Activated CD8-positive, alpha-beta T cell treated with anti-CD3 and anti-CD28 coated beads, Interleukin-2, amount 10 ng/mL, durations not matched to agents 7 days and 5 days (primary cell): ENCODE results near the gene ARRDC2. TPM values are rescaled to one million over a fixed set of nuclear protein-coding genes. Genes with fewer than 3 reads are reported as not detected.
A peak's percentile ranks its signal among the peaks of the same experiment; 100 is the strongest.
"Not testable (repeated sequence)": the region's sequence is repeated elsewhere in the genome, so short reads cannot be mapped to it uniquely, and the experiment has no call there.

Experiments used
- ATAC-seq: fragments of 150-1000 bp; cut with Tn5 transposase; one replicate; pipeline ENCODE4 v1.10.0; 2021; ENCODE audit warnings: moderate library complexity
- CTCF ChIA-PET: fragments of 350-600 bp; sonication (Branson Sonifier 250); formaldehyde crosslinking; loops from one replicate; lab custom pipeline; 2021; ENCODE audit warnings: antibody characterized with exemption; lab: Charles Lee
- POLR2A ChIA-PET: fragments of 350-600 bp; sonication (Branson Sonifier 250); formaldehyde crosslinking; loops from one replicate; lab custom pipeline; 2021; ENCODE audit warnings: antibody characterized with exemption; lab: Charles Lee
- DNase-seq: peaks from one replicate; pipeline ENCODE4 v3.0.0-alpha.2; 2020
- H3K27ac Mint-ChIP-seq: one replicate; pipeline ENCODE4 v1.8.0; 2021; ENCODE audit warnings: mild to moderate bottlenecking, mixed read lengths
- H3K27me3 Mint-ChIP-seq: one replicate; pipeline ENCODE4 v1.8.0; 2021; ENCODE audit warnings: low read depth, mixed read lengths
- H3K36me3 Mint-ChIP-seq: one replicate; pipeline ENCODE4 v1.8.0; 2021; ENCODE audit warnings: low read depth, mixed read lengths
- H3K4me1 Mint-ChIP-seq: one replicate; pipeline ENCODE4 v1.8.0; 2021; ENCODE audit warnings: low read depth, mixed read lengths
- H3K4me3 Mint-ChIP-seq: one replicate; pipeline ENCODE4 v1.8.0; 2021; ENCODE audit warnings: mild to moderate bottlenecking, mixed read lengths
- H3K9me3 Mint-ChIP-seq: one replicate; pipeline ENCODE4 v1.8.0; 2022; ENCODE audit warnings: mixed read lengths; ENCODE audit not compliant: insufficient read depth
- total RNA-seq, 2 experiments: library from RNA; stranded (reverse); gene quantifications; one replicate each; pipeline ENCODE4 v1.2.3, GENCODE V29; 2021

Gene ARRDC2
- total RNA-seq, 2 experiments from 2014 or later, result 33.8 to 34.2 TPM

- DNase-seq, result no peak
- H3K27ac Mint-ChIP-seq, result no peak overlapping the region
- no peak for ATAC-seq
These were observed 34.2 kb upstream of the ARRDC2 start for GRCh38 chr19:17973759-17974158.

GRCh38 chr19:17974551-17974950 lies 33.4 kb upstream of the ARRDC2 start:
- peaks cover 3% of the 10 kb centered on the region for H3K4me1 Mint-ChIP-seq
- H3K27ac Mint-ChIP-seq, result no peak overlapping the region
- H3K36me3 Mint-ChIP-seq, result no peaks in the 10 kb centered on the region
- peaks cover 8% of the 10 kb centered on the region for H3K27me3 Mint-ChIP-seq
- ChIA-PET POLR2A (interaction anchor here (0.5 kb wide), 1 partner anchor 152 kb away, joined by 4 read pairs; no protein-coding TSS in a partner anchor), CTCF (interaction anchor here (1.2 to 2.2 kb wide), 2 partner anchors 22 to 36 kb away, joined by 3 to 4 read pairs; no protein-coding TSS in a partner anchor)
- no peak overlapping the region for H3K4me3 Mint-ChIP-seq
- DNase-seq (no peak), ATAC-seq (no peak)
- H3K9me3 Mint-ChIP-seq, result no peaks in the 10 kb centered on the region

More at GRCh38 chr19:17973759-17974158, 34.2 kb upstream of the ARRDC2 start:
- Mint-ChIP-seq H3K4me1 (peaks cover 3% of the 10 kb centered on the region), H3K9me3 (no peaks in the 10 kb centered on the region), H3K27me3 (peaks cover 5% of the 10 kb centered on the region), H3K4me3 (no peak overlapping the region), H3K36me3 (no peaks in the 10 kb centered on the region)
- ChIA-PET POLR2A (interaction anchor here (1.0 kb wide), 1 partner anchor 18 kb away, joined by 3 read pairs; no protein-coding TSS in a partner anchor), CTCF (interaction anchor here (1.5 to 2.2 kb wide), 2 partner anchors 23 to 36 kb away, joined by 4 to 5 read pairs; no protein-coding TSS in a partner anchor)

- H3K27ac Mint-ChIP-seq, result no peak overlapping the region
- peaks cover 10% of the 10 kb centered on the region for H3K27me3 Mint-ChIP-seq
- no peaks in the 10 kb centered on the region for H3K4me1 Mint-ChIP-seq
- DNase-seq (no peak), ATAC-seq (no peak)
- H3K9me3 Mint-ChIP-seq, result no peaks in the 10 kb centered on the region
- ChIA-PET CTCF (interaction anchor here (1.2 to 2.2 kb wide), 2 partner anchors 22 to 37 kb away, joined by 3 to 4 read pairs; no protein-coding TSS in a partner anchor), POLR2A (no interaction called here)
- no peaks in the 10 kb centered on the region for H3K36me3 Mint-ChIP-seq
- H3K4me3 Mint-ChIP-seq, result no peak overlapping the region
These were observed 32.9 kb upstream of the ARRDC2 start for GRCh38 chr19:17975032-17975431.

- Mint-ChIP-seq H3K4me3 (no peak overlapping the region), H3K36me3 (no peaks in the 10 kb centered on the region), H3K9me3 (no peaks in the 10 kb centered on the region), H3K27me3 (peaks cover 14% of the 10 kb centered on the region), H3K27ac (no peak overlapping the region), H3K4me1 (peaks cover 3% of the 10 kb centered on the region)
- no peak for DNase-seq
- CTCF ChIA-PET, result interaction anchor here (0.6 kb wide), 1 partner anchor 522 kb away, joined by 3 read pairs; no protein-coding TSS in a partner anchor
- no peak for ATAC-seq
- POLR2A ChIA-PET, result interaction anchor here (0.9 kb wide), 1 partner anchor 30 kb away, joined by 4 read pairs; no protein-coding TSS in a partner anchor
These were observed 30.9 kb upstream of the ARRDC2 start for GRCh38 chr19:17977021-17977420.

- DNase-seq, result no peak
- Mint-ChIP-seq H3K36me3 (no peaks in the 10 kb centered on the region), H3K27me3 (peaks cover 14% of the 10 kb centered on the region), H3K4me3 (no peak overlapping the region), H3K27ac (no peak overlapping the region), H3K9me3 (no peaks in the 10 kb centered on the region), H3K4me1 (peaks cover 3% of the 10 kb centered on the region)
- ChIA-PET POLR2A (no interaction called here), CTCF (no interaction called here)
- ATAC-seq, result no peak
These were observed 30.5 kb upstream of the ARRDC2 start for GRCh38 chr19:17977488-17977887.

GRCh38 chr19:17981611-17982010 lies 26.4 kb upstream of the ARRDC2 start:
- Mint-ChIP-seq H3K27ac (no peak overlapping the region), H3K4me3 (no peak overlapping the region), H3K36me3 (no peaks in the 10 kb centered on the region), H3K4me1 (peaks cover 6% of the 10 kb centered on the region), H3K27me3 (peaks cover 12% of the 10 kb centered on the region), H3K9me3 (no peaks in the 10 kb centered on the region)
- ChIA-PET CTCF (no interaction called here), POLR2A (no interaction called here)
- ATAC-seq (no peak), DNase-seq (no peak)

- ATAC-seq (no peak), DNase-seq (no peak)
- H3K36me3 Mint-ChIP-seq, result no peaks in the 10 kb centered on the region
- POLR2A ChIA-PET, result no interaction called here
- no peaks in the 10 kb centered on the region for H3K9me3 Mint-ChIP-seq
- peaks cover 6% of the 10 kb centered on the region for H3K4me1 Mint-ChIP-seq
- no peak overlapping the region for H3K4me3 Mint-ChIP-seq
- H3K27me3 Mint-ChIP-seq, result peaks cover 12% of the 10 kb centered on the region
- H3K27ac Mint-ChIP-seq, result no peak overlapping the region
- CTCF ChIA-PET, result no interaction called here
These were observed 25.5 kb upstream of the ARRDC2 start for GRCh38 chr19:17982430-17982829.

- ATAC-seq, result no peak
- Mint-ChIP-seq H3K4me3 (no peak overlapping the region), H3K4me1 (peaks cover 6% of the 10 kb centered on the region), H3K27ac (peak overlapping the region; percentile 39), H3K9me3 (no peaks in the 10 kb centered on the region), H3K36me3 (no peaks in the 10 kb centered on the region), H3K27me3 (peaks cover 3% of the 10 kb centered on the region)
- ChIA-PET CTCF (no interaction called here), POLR2A (no interaction called here)
- no peak for DNase-seq
These were observed 22.7 kb upstream of the ARRDC2 start for GRCh38 chr19:17985037-17985818.

- DNase-seq, H3K27me3 Mint-ChIP-seq, CTCF ChIA-PET, H3K4me1 Mint-ChIP-seq, H3K36me3 Mint-ChIP-seq, ATAC-seq, H3K4me3 Mint-ChIP-seq, H3K9me3 Mint-ChIP-seq, POLR2A ChIA-PET, H3K27ac Mint-ChIP-seq: not testable (repeated sequence)
These were observed 21.4 kb upstream of the ARRDC2 start for GRCh38 chr19:17986569-17986968.

GRCh38 chr19:17988161-17988560 lies 19.8 kb upstream of the ARRDC2 start:
- Mint-ChIP-seq H3K9me3 (no peaks in the 10 kb centered on the region), H3K4me3 (no peak overlapping the region), H3K4me1 (peaks cover 3% of the 10 kb centered on the region), H3K36me3 (no peaks in the 10 kb centered on the region), H3K27me3 (no peaks in the 10 kb centered on the region), H3K27ac (no peak overlapping the region)
- DNase-seq, result no peak
- no peak for ATAC-seq
- ChIA-PET POLR2A (no interaction called here), CTCF (interaction anchor here (1.2 kb wide), 1 partner anchor 129 kb away, joined by 3 read pairs; no protein-coding TSS in a partner anchor)

GRCh38 chr19:17989425-17990094 lies 18.4 kb upstream of the ARRDC2 start:
- H3K36me3 Mint-ChIP-seq, result no peaks in the 10 kb centered on the region
- H3K4me3 Mint-ChIP-seq, result no peak overlapping the region
- no peaks in the 10 kb centered on the region for H3K27me3 Mint-ChIP-seq
- ATAC-seq, result no peak
- H3K27ac Mint-ChIP-seq, result no peak overlapping the region
- peaks cover 3% of the 10 kb centered on the region for H3K4me1 Mint-ChIP-seq
- H3K9me3 Mint-ChIP-seq, result no peaks in the 10 kb centered on the region
- DNase-seq, result no peak
- POLR2A ChIA-PET, result no interaction called here
- CTCF ChIA-PET, result no interaction called here
